AG04450 (cell line): ENCODE results near the gene FASTKD3. TPM values are rescaled to one million over a fixed set of nuclear protein-coding genes. Genes with fewer than 3 reads are reported as not detected.

ENCODE experiments used
- CTCF ChIA-PET: fragments of 300-600, 350-600 bp; formaldehyde crosslinking; extraction: SDS; loops from one replicate; lab custom pipeline; 2022; ENCODE audit warnings: antibody characterized with exemption, inconsistent platforms; lab: Charles Lee
- POLR2A ChIA-PET: fragments of 350-600 bp; formaldehyde crosslinking; extraction: SDS; loops from one replicate; lab custom pipeline; 2021; ENCODE audit warnings: antibody characterized with exemption, inconsistent platforms; lab: Yijun Ruan, JAX
- DNase-seq: peaks from one replicate; pipeline ENCODE4 v3.0.0-alpha.2; 2011; ENCODE audit warnings: low read depth, low spot score
- H3K27ac ChIP-seq: one replicate; pipeline ENCODE4 v1.5.1; 2012; ENCODE audit warnings: low read depth, low read length, control low read depth
- H3K27me3 ChIP-seq: one replicate; pipeline ENCODE4 v1.6.0; 2012; ENCODE audit warnings: low read length; ENCODE audit not compliant: control insufficient read depth, insufficient read depth
- H3K4me3 ChIP-seq: 2 replicates; pipeline ENCODE4 v1.5.1; 2011; ENCODE audit warnings: mild to moderate bottlenecking, low read depth, low read length, control low read depth
- H3K9me3 ChIP-seq: 2 replicates; pipeline ENCODE4 v1.5.1; 2012; ENCODE audit warnings: low read length; ENCODE audit not compliant: control insufficient read depth, insufficient read depth
- CTCF ChIP-seq: IDR thresholded peaks from 2 replicates; pipeline ENCODE4 v1.5.1; 2011; ENCODE audit warnings: low read depth, low read length, control low read depth, inconsistent platforms
- polyA plus RNA-seq: library from polyadenylated mRNA; depleted of rRNA; stranded (reverse); fragments of >200 nt; gene quantifications from 2 replicates; pipeline ENCODE4 v1.2.3, GENCODE V29; 2011; rRNA removed

The FASTKD3 gene
- polyA plus RNA-seq, 1 experiment: 12.8 TPM

- no peak overlapping the region for H3K4me3 ChIP-seq
- ChIA-PET CTCF (interaction anchor here (1.4 kb wide), 1 partner anchor 9 kb away, joined by 5 read pairs; no protein-coding TSS in a partner anchor), POLR2A (no interaction called here)
- H3K27ac ChIP-seq: no peak overlapping the region
- TF ChIP-seq CTCF: no peak
- no peaks in the 10 kb centered on the region for H3K9me3 ChIP-seq
- no peaks in the 10 kb centered on the region for H3K27me3 ChIP-seq
- DNase-seq: no peak
Observed at GRCh38 chr5:7814816-7815215, 54.0 kb downstream of the FASTKD3 start.

- POLR2A ChIA-PET: no interaction called here
- CTCF ChIA-PET: interaction anchor here (0.6 kb wide), 1 partner anchor 1367 kb away, joined by 3 read pairs; no protein-coding TSS in a partner anchor
- H3K9me3 ChIP-seq: no peaks in the 10 kb centered on the region
Observed at GRCh38 chr5:7813576-7813975, 55.3 kb downstream of the FASTKD3 start.

GRCh38 chr5:7813007-7813406 lies 55.8 kb downstream of the FASTKD3 start:
- ChIA-PET CTCF (no interaction called here), POLR2A (no interaction called here)
- no peaks in the 10 kb centered on the region for H3K27me3 ChIP-seq
- H3K27ac ChIP-seq: no peak overlapping the region
- DNase-seq: no peak
- H3K4me3 ChIP-seq: no peak overlapping the region
- TF ChIP-seq CTCF: no peak
- no peaks in the 10 kb centered on the region for H3K9me3 ChIP-seq

More at GRCh38 chr5:7813576-7813975, 55.3 kb downstream of the FASTKD3 start:
- H3K4me3 ChIP-seq: no peak overlapping the region
- H3K27me3 ChIP-seq: no peaks in the 10 kb centered on the region
- TF ChIP-seq CTCF: no peak
- H3K27ac ChIP-seq: no peak overlapping the region
- no peak for DNase-seq

- H3K27me3 ChIP-seq: no peaks in the 10 kb centered on the region
- no peak for TF ChIP-seq CTCF
- no peak overlapping the region for H3K4me3 ChIP-seq
- ChIA-PET CTCF (no interaction called here), POLR2A (no interaction called here)
- no peaks in the 10 kb centered on the region for H3K9me3 ChIP-seq
- no peak for DNase-seq
- H3K27ac ChIP-seq: no peak overlapping the region
Observed at GRCh38 chr5:7811715-7812114, 57.1 kb downstream of the FASTKD3 start.

Other genes with a start within 250 kb of the FASTKD3 start
- gene CFAP90, start 17.9 kb downstream of the FASTKD3 start, polyA plus RNA-seq: 0.09 and 0.10 TPM in 2 replicates
- 44.1 and 50.0 TPM in 2 replicates for gene MTRR, start 117 bp upstream of the FASTKD3 start, polyA plus RNA-seq